GM21367 (cell line): Measurements from ENCODE around the gene CDON.
"Not testable (repeated sequence)": the region's sequence is repeated elsewhere in the genome, so short reads cannot be mapped to it uniquely, and the experiment has no call there.

Experiments
- ATAC-seq: cut with Tn5 transposase; IDR thresholded peaks from one replicate; pipeline ENCODE4 v1.9.1; 2021; ENCODE audit not compliant: unreplicated experiment

CDON gene

DNA sequence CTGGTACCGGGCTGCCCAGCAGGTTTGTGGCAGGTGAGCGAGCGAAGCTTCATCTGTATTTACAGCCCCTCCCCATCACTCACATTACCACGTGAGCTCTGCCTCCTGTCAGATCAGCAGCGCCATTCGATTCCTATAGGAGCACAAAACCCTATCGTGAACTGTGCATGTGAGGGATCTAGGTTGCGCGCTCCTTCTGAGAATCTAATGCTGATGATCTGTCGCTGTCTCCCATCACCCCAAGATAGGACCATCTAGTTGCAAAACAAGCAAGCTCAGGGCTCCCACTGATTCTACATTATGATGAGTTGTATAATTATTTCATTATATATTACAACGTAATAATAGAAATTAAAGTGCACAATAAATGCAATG lies 132.6 kb downstream of the CDON start:
- no peak for ATAC-seq

DNA sequence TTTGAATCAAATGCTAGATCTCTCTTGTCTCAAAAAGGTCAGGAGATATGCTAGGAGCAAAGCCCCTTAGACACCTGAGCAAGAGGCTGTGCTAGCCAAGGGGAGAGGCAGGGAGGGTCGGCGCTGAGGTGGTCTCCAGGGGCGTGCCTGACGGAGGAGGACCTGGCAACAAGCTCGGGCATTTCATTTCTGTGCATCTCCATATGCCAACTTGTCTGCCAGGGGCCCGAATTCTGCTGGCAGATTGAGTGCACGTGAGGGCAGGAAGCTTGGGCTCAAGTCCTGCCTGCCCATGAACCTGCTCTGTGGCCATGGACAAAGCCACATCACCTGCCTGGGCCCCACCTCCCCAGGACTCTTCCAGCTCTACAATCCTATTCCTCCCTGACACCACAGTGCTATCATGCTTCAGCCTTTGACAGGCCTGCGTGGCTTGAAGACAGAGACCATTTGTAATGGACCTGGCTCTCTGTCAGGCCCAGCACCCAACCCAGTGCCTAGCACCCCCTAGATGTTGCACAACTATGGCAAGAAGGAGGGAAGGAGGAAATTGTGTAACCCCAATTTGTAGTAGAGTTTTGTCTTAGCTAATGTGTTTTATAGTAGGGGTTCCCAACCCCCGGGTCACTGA lies 133.1 kb downstream of the CDON start:
- no peak for ATAC-seq

DNA sequence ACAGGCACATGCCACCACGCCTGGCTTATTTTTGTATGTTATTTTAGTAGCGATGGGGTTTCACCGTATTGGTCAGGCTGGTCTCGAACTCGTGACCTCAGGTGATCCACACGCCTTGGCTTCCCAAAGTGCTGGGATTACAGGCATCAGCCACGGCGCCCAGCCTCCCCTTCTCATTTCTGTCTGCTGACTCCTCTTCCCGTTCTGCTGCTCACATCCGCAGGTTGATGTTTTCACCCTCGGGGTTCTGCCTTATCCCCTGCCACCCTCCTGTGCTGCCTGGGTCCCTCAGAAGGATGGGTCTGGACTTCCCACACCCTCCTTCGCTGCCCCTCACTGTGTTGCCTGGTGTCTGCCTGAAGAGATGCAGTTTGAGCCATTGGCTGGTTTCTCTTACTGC lies 136.0 kb downstream of the CDON start:
- no peak for ATAC-seq

DNA sequence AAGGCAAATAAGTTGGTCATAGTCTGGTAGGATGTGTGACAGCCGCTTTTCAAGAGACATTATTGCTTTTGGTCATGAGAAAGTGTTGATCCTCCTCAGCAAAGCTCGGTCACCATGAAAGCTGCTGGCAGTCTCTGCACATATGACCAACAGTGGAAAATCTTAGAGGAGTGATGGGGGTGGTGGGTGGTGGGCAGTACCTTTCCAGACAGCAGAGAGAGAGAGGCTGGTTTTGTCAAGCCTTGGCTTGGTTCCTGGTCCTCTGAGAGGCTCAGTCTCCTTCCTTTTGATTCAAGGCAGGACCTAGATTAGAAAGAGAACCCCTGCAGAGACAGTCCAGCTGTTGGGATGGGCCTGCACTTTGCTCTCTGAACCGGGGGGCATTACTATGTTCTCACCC lies 136.9 kb downstream of the CDON start:
- ATAC-seq: no peak

DNA sequence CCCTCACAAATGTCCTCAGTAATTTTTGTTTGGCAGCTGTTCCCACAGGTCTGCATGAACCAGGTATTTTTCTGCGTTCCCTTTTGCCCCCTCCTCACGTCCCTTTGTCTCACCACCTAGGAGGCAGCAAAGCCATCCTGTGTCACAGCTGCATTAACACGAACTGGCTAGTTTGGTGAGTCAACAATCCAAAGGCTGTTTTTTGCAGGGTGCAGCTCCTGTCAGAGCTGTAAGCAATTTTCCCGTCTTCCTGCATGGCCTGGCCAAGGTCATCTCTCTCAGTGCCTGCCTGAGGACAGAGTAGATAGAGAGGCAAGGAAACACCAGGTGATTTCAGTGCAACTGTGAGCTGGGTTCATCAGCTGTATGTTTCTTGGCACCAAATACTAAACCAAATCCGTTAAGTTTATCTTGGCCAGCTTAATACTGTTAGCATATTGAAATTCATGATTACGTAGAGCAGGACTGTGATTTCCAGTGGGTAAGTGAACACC lies 137.4 kb downstream of the CDON start:
- ATAC-seq: no peak

DNA sequence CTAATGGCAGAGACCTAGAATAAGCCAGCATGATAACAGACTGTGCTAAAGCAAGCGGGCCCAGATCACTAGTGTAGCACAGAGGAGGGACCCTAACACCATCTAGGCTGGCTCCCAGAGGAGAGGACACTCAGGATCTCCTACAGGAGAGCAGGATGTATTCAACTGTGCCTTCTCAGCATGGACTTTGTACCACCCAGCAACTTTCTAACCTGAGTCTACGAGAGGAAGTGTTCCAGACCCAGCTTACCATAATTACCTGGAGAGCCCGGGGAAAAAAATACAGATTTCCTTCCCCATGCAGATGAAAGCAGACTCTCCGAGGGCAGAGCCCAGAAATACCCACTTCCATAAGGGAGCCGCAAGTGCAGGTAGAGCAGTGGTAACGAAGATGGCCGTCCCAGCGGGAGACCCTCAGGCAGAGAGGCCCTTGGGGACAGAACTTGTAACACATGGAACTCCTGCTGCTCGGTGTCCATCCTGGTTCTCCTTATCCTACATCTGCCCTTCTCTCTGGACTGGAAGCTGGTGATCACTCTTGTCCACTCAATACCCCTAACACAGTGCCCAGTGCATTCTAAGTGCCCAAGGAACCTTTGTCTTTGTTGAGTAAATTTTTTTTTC lies 138.2 kb downstream of the CDON start:
- ATAC-seq: no peak

DNA sequence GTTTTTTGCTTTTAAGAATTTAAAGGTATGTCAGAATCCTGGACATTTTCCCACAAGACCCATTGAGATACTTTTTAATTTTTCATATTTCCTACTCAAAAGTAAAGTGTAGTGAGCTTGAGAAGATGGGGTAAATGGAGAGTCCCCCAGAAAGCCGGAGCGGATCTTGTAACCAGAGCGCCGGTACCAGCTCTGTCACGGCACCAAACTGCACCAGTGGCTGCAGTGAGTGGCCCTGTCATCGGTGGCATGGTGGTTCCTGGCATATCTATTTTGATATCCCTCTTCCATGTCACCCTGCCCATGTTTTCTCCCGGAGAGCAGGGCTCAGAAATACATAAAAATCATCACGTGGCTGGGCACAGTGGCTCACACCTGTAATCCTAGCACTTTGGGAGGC lies 139.0 kb downstream of the CDON start:
- no peak for ATAC-seq

DNA sequence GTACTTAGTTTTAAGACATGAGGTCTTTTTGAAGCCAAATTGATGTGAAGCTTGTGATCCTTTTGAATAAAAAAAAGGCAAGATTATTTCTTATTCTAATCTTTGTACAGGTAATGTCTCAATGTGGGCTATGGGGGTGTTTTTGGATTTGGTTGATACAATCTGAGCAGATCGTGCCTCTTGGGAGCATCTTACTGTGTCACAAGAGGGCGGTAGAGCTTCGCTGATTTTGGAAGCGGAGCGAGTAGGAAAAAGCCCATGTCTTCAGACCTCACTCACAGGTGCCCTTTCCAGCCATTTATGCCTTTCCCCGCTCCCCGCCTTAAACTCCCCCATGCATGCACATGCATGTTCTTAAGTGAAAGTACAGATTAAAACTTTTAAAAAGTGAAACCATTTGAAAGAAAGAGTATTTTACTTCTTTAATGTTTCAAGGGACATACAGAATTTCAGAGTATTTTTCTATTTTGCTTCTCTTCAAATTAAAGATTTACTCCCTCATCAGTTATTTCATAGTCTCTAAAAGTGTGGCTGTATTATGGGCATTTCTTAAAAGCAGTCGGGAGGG lies 139.6 kb downstream of the CDON start:
- ATAC-seq: no peak

DNA sequence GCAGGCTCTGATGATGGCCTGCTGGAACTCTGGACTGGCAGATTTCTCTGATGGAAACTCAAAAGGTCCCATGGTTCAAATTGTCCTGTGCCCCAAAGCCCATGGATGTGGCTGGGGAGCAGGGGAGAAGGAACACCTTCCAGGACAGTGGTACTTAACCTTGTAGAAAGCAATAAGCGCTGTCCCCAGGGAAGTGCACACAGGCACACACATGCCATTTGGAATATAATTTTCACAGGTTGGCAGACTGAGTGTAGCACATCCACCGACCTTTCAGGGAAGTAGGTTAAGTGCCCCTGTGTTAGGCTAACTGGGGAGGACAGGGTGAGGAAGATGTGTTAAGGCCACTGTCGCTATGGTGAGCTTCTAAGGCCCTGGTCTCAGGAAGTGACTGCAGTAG lies 140.5 kb downstream of the CDON start:
- ATAC-seq: no peak

DNA sequence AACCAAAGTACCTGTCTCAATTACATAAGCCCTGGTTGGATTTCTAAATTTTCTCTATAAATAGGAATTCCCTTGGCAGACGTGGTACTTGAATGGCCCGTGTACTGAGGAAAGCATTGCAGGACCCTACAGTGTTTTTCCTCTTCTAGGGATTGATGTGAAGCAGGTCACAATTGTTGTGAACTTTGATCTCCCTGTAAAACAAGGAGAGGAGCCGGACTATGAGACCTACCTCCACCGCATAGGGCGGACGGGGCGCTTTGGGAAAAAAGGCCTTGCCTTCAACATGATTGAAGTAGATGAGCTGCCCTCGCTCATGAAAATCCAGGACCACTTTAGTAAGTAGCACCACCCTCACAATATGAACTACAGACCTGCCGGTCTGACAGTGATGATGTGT lies 141.6 kb downstream of the CDON start:
- ATAC-seq: no peak

DNA sequence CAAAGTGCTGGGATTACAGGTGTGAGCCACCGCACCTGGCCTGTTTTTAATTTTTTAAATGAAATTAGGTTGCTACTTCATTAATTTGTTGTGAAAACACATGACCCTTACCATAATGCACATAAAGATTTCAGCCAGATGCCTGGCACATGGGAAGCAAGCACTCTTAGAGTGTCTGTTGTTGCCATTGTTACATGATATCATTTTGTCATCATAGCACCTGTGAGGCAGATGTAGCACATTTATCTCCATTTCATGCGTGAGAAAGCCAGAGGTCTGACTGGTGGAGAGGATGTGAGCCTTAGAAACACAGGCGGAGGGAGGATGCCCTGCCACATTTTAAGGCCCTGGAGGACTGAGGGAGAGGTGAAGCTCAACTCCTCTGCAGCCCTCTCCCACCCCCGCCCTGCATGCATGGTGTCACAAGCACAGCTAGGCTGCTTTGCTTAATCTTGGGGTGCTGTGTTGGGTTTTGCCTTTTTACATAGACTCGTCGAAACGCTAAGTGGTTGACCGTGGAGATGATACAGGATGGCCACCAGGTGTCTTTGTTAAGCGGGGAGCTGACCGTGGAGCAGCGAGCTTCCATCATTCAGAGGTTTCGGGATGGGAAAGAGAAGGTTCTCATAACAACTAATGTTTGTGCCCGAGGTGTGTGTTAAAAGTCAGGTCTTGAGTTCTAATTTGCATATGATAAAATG lies 144.4 kb downstream of the CDON start:
- ATAC-seq: no peak

DNA sequence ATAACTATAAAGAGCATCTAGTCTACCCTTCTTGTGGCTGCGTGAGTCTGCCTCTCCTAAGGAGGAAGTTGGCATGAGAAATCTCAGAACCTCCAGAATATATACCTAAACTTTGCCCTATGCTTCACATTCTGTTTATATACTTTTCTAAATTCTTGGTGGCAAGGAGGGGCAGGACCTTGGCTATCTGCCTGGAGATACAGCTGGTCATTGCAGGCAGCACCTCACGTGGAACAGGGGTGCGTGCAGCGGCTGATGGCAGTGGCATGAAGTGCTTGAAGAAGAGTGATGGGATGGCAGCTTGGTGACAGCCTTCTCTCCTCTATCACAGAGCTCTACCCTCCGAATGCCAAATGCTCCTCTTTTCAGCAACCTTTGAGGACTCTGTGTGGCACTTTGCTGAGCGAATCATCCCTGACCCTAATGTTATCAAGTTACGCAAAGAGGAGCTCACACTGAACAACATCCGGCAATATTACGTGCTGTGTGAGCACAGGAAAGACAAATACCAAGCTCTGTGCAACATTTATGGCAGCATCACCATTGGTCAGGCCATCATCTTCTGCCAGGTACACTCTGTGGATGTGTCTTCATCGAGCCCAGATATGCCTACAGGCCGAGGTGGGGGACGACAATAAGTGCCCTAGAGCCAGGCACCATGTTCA lies 145.9 kb downstream of the CDON start:
- no peak for ATAC-seq

DNA sequence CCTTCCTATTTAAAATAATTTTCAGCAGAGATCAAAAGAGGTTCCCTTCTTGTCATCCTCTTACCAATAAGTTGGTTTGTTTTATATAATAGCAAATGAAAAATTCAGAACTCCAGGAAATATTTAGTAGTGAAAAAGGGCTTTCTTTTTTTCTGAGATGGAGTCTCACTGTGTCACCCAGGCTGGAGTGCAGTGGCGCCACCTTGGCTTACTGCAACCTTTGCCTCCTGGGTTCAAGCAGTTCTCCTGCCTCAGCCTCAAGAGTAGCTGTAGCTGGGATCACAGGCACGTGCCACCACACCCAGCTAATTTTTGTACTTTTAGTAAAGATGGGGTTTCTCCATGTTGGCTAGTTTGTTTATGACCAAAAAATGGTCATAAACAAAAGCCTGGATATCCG lies 148.1 kb downstream of the CDON start:
- not testable (repeated sequence) for ATAC-seq

DNA sequence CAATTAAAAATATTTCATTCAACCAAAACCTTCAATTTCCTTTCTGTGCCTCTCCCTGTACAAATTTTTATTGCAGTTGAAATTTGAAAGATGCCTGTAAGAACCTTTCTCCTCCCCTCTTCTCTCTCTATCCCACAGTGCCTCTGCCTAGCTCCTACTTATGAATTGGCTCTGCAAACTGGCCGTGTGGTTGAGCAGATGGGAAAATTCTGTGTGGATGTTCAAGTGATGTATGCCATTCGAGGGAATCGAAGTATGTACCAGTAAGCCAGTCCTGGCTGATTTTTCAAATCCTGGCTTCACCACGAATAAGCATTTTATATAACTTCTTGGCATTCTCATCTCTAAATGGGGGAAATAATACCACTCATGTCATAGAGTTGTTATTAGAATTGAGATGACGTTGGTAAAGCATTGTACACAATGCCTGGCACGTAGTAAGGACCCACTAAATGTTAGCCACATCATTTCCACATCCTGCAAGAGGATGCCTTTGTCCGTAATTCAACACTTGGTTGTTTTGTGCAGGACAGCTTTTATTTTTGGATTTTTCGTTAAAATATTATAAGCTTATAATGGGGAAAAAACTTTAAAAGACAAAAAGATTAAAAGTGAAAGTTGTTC lies 152.3 kb downstream of the CDON start:
- ATAC-seq: no peak
